HepG2 (cell line): Measurements from ENCODE around the gene BTG3. TPM values are rescaled to one million over a fixed set of nuclear protein-coding genes. Genes with fewer than 3 reads are reported as not detected.
A peak's percentile ranks its signal among the peaks of the same experiment; 100 is the strongest.

ENCODE experiments used
- AKAP8 ChIP-seq: sonication (generic); formaldehyde crosslinking; IDR thresholded peaks from 2 replicates; pipeline ENCODE4 v1.5.1; 2020; ENCODE audit warnings: mild to moderate bottlenecking, missing genetic modification reagents
- CAMTA2 ChIP-seq: sonication (generic); formaldehyde crosslinking; IDR thresholded peaks from 2 replicates; pipeline ENCODE4 v1.4.0; 2020; ENCODE audit warnings: mild to moderate bottlenecking, missing genetic modification reagents, borderline replicate concordance
- CC2D1A ChIP-seq: sonication (generic); formaldehyde crosslinking; IDR thresholded peaks from 2 replicates; pipeline ENCODE4 v1.8.1; 2023; ENCODE audit warnings: mild to moderate bottlenecking, missing genetic modification reagents
- CREB3 ChIP-seq: sonication (generic); formaldehyde crosslinking; IDR thresholded peaks from 2 replicates; pipeline ENCODE4 v1.5.0; 2020; ENCODE audit warnings: missing genetic modification reagents
- EED ChIP-seq: sonication (generic); formaldehyde crosslinking; IDR thresholded peaks from 2 replicates; pipeline ENCODE4 v1.5.0; 2020; ENCODE audit warnings: mild to moderate bottlenecking, missing genetic modification reagents
- FOXA1 ChIP-seq, 2 experiments: fragments of 450-650 bp in 1 of 2; sonication (generic) in 1 of 2; formaldehyde crosslinking in 1 of 2; IDR thresholded peaks; 2 replicates each; pipeline versions ENCODE4 v1.4.0 to v1.6.1; 2016 to 2020; ENCODE audit warnings: missing genetic modification reagents in 1 of 2
- GFI1 ChIP-seq: sonication (generic); formaldehyde crosslinking; IDR thresholded peaks from 2 replicates; pipeline ENCODE4 v1.5.0; 2020; ENCODE audit warnings: missing genetic modification reagents, mild to moderate bottlenecking, borderline replicate concordance
- ISX ChIP-seq: sonication (generic); formaldehyde crosslinking; conservative IDR thresholded peaks from 2 replicates; pipeline ENCODE4 v1.5.0; 2020; ENCODE audit warnings: missing genetic modification reagents
- NCOA2 ChIP-seq: sonication (generic); formaldehyde crosslinking; IDR thresholded peaks from 2 replicates; pipeline ENCODE4 v1.8.0; 2022; ENCODE audit warnings: inconsistent platforms
- NFE2 ChIP-seq: sonication (generic); formaldehyde crosslinking; IDR thresholded peaks from 2 replicates; pipeline ENCODE4 v1.4.0; 2020; ENCODE audit warnings: missing genetic modification reagents
- NKX3-1 ChIP-seq: sonication (generic); formaldehyde crosslinking; IDR thresholded peaks from 2 replicates; pipeline ENCODE4 v1.5.0; 2020; ENCODE audit warnings: missing genetic modification reagents
- NONO ChIP-seq, 2 experiments: fragments of 450-650 bp in 1 of 2; sonication (generic) in 1 of 2; formaldehyde crosslinking in 1 of 2; IDR thresholded peaks in 1 of 2; conservative IDR thresholded peaks in 1 of 2; 2 replicates each; pipeline versions ENCODE4 v1.6.1 to v1.8.0; 2017 to 2022; ENCODE audit warnings: mild to moderate bottlenecking in 1 of 2, missing genetic modification reagents in 1 of 2, moderate library complexity in 1 of 2
- POLR2AphosphoS5 ChIP-seq: IDR thresholded peaks from 2 replicates; pipeline ENCODE4 v1.6.1; 2012; ENCODE audit warnings: low read depth, low read length
- RARG ChIP-seq: sonication (generic); formaldehyde crosslinking; IDR thresholded peaks from 2 replicates; pipeline ENCODE4 v1.4.0; 2020; ENCODE audit warnings: low read depth, mild to moderate bottlenecking, missing genetic modification reagents
- REL ChIP-seq: sonication (generic); formaldehyde crosslinking; conservative IDR thresholded peaks from 2 replicates; pipeline ENCODE4 v1.8.0; 2022; ENCODE audit warnings: mild to moderate bottlenecking, missing genetic modification reagents, moderate library complexity
- RFXANK ChIP-seq: IDR thresholded peaks from 2 replicates; pipeline ENCODE4 v1.6.1; 2016
- SMAD1 ChIP-seq: sonication (generic); formaldehyde crosslinking; IDR thresholded peaks from 2 replicates; pipeline ENCODE4 v1.4.0; 2020; ENCODE audit warnings: missing genetic modification reagents, low read depth, mild to moderate bottlenecking, borderline replicate concordance
- ZEB1 ChIP-seq: IDR thresholded peaks from 2 replicates; pipeline ENCODE4 v1.6.1; 2012; ENCODE audit warnings: mild to moderate bottlenecking, low read depth, inconsistent platforms; ENCODE audit not compliant: insufficient replicate concordance
- ZNF432 ChIP-seq: sonication (generic); formaldehyde crosslinking; IDR thresholded peaks from 2 replicates; pipeline ENCODE4 v1.5.0; 2020; ENCODE audit warnings: missing genetic modification reagents, mild to moderate bottlenecking, borderline replicate concordance
- ZNF556 ChIP-seq: sonication (generic); formaldehyde crosslinking; IDR thresholded peaks from 2 replicates; pipeline ENCODE4 v1.4.0; 2020; ENCODE audit warnings: mild to moderate bottlenecking, missing genetic modification reagents, borderline replicate concordance
- ZNF768 ChIP-seq: sonication (generic); formaldehyde crosslinking; IDR thresholded peaks from 2 replicates; pipeline ENCODE4 v1.4.0; 2020; ENCODE audit warnings: missing genetic modification reagents
- ZNF878 ChIP-seq: sonication (generic); formaldehyde crosslinking; IDR thresholded peaks from 2 replicates; pipeline ENCODE4 v1.8.1; 2023; ENCODE audit warnings: mild to moderate bottlenecking, missing genetic modification reagents, moderate library complexity
- polyA plus RNA-seq, 8 experiments: library from polyadenylated mRNA; depleted of rRNA in 3 of 8; stranded (reverse) in 7 of 8; unstranded in 1 of 8; fragments of >200 nt; fragmentation: Illumina TruSeq in 4 of 8; extraction: Trizol in 4 of 8; gene quantifications; 2 replicates each; pipeline versions ENCODE4 v1.2.1 to v1.2.3, GENCODE V29; 2011 to 2016; ENCODE audit warnings: low read depth in 4 of 8, missing spikeins in 1 of 8, mixed read lengths in 1 of 8; ENCODE audit not compliant: insufficient read depth in 1 of 8
- total RNA-seq, 5 experiments: library from RNA; depleted of rRNA; stranded (reverse); fragments of >200 nt; fragmentation: Illumina TruSeq; extraction: Trizol; gene quantifications; 2 replicates each; pipeline ENCODE4 v1.2.3, GENCODE V29; 2016; ENCODE audit warnings: low read depth in 1 of 5
- TF ChIP-seq, protein P1 (sequence below): IDR thresholded peaks from 2 replicates; pipeline ENCODE4 v1.6.1; 2016; ENCODE audit warnings: missing compliant biosample characterization, missing genetic modification reagents, borderline replicate concordance
- TF ChIP-seq, protein P2 (sequence below): sonication (generic); formaldehyde crosslinking; conservative IDR thresholded peaks from 2 replicates; pipeline ENCODE4 v1.8.0; 2022; ENCODE audit warnings: mild to moderate bottlenecking, moderate library complexity, missing genetic modification reagents
- TF ChIP-seq, protein P3 (sequence below): sonication (generic); formaldehyde crosslinking; conservative IDR thresholded peaks from 2 replicates; pipeline ENCODE4 v1.4.0; 2020; ENCODE audit warnings: missing genetic modification reagents

Gene BTG3
- total and polyA plus RNA-seq, 2 of the 13 experiments (the other 11 are each of a cell fraction or from before 2014, with no cell fraction given): 13.9 to 27.4 TPM

DNA sequence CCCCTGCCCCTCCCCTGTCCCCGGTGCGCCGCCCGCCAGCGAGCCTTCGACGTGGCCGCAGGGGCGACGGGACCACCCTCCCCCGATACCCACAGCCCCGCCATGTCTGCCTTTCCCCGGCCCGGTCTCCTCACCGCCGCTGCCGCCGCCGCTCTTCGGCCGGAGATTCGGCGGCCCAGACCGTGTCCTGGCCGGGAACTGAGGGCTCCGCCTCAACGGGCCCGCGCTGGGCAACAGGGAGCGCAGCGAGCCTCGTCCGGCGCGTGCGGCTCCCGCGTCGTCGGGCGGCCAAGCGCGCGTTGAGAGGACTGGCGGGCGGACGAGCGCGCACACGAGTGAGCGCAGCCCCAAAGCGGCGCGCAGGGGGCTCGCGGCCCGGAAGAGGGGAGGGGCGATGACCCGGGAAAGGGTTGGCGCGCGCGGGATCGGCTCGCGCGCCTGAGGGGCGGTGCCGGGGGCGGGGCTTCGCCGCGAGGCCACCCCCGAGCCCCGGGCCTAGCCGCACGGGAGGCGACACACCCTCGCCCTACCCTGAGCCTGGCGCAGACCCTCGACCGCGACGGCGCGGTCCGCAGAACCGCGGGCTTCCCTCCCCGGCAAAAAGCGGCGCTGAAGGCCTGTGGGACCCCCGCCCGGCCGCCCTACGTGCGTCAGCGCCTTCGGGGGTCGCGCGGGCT, at the start of gene BTG3 (continued):
- TF ChIP-seq, protein P1, sequence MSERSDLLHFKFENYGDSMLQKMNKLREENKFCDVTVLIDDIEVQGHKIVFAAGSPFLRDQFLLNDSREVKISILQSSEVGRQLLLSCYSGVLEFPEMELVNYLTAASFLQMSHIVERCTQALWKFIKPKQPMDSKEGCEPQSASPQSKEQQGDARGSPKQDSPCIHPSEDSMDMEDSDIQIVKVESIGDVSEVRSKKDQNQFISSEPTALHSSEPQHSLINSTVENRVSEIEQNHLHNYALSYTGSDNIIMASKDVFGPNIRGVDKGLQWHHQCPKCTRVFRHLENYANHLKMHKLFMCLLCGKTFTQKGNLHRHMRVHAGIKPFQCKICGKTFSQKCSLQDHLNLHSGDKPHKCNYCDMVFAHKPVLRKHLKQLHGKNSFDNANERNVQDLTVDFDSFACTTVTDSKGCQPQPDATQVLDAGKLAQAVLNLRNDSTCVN (CRISPR knock-in tag): no peak
- peak; percentile 37; the same call in 1 of the 2 replicates for TF ChIP-seq ZNF768 (CRISPR knock-in tag)
- TF ChIP-seq NKX3-1 (CRISPR knock-in tag): peak; percentile 60; the same call in 1 of the 2 replicates
- TF ChIP-seq ZNF432 (CRISPR knock-in tag): no peak
- TF ChIP-seq, protein P2, sequence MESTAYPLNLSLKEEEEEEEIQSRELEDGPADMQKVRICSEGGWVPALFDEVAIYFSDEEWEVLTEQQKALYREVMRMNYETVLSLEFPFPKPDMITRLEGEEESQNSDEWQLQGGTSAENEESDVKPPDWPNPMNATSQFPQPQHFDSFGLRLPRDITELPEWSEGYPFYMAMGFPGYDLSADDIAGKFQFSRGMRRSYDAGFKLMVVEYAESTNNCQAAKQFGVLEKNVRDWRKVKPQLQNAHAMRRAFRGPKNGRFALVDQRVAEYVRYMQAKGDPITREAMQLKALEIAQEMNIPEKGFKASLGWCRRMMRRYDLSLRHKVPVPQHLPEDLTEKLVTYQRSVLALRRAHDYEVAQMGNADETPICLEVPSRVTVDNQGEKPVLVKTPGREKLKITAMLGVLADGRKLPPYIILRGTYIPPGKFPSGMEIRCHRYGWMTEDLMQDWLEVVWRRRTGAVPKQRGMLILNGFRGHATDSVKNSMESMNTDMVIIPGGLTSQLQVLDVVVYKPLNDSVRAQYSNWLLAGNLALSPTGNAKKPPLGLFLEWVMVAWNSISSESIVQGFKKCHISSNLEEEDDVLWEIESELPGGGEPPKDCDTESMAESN (CRISPR knock-in tag): peak; percentile 73; the same call in 1 of the 2 replicates
- TF ChIP-seq, protein P3, sequence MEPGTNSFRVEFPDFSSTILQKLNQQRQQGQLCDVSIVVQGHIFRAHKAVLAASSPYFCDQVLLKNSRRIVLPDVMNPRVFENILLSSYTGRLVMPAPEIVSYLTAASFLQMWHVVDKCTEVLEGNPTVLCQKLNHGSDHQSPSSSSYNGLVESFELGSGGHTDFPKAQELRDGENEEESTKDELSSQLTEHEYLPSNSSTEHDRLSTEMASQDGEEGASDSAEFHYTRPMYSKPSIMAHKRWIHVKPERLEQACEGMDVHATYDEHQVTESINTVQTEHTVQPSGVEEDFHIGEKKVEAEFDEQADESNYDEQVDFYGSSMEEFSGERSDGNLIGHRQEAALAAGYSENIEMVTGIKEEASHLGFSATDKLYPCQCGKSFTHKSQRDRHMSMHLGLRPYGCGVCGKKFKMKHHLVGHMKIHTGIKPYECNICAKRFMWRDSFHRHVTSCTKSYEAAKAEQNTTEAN (CRISPR knock-in tag): peak; percentile 74
- 0 out of 2 replicates have a peak, but pooled peaks have one; percentile 40 for TF ChIP-seq RARG
- TF ChIP-seq ZNF556: 0 out of 2 replicates have a peak, but pooled peaks have one; percentile 37
- no peak for TF ChIP-seq NONO (IDR thresholded peaks at IDR 0.05)
- peak; percentile 73 for TF ChIP-seq NONO (CRISPR knock-in tag; conservative IDR thresholded peaks at IDR 0.05)
- TF ChIP-seq RFXANK (CRISPR knock-in tag): no peak
- TF ChIP-seq NCOA2 (CRISPR knock-in tag): no peak; the same call in 1 of the 2 replicates
- peak; percentile 79; the same call in 1 of the 2 replicates for TF ChIP-seq AKAP8
- TF ChIP-seq ZNF878 (CRISPR knock-in tag): no peak
- TF ChIP-seq GFI1 (CRISPR knock-in tag): no peak
- TF ChIP-seq CREB3: peak; percentile 59; the same call in 1 of the 2 replicates
- TF ChIP-seq CAMTA2 (CRISPR knock-in tag): no peak
- peak; percentile 87; the same call in 1 of the 2 replicates for TF ChIP-seq REL (CRISPR knock-in tag)
- no peak for TF ChIP-seq NFE2 (CRISPR knock-in tag)
- 0 out of 2 replicates have a peak, but pooled peaks have one; percentile 52 for TF ChIP-seq ISX (CRISPR knock-in tag)
- no peak for TF ChIP-seq CC2D1A
- TF ChIP-seq ZEB1: no peak
- TF ChIP-seq POLR2AphosphoS5: peak; percentile 71
- TF ChIP-seq SMAD1 (CRISPR knock-in tag): no peak
- TF ChIP-seq FOXA1 (IDR thresholded peaks at IDR 0.05): no peak
- no peak for TF ChIP-seq FOXA1 (CRISPR knock-in tag; IDR thresholded peaks at IDR 0.05)
- peak; percentile 77; the same call in 1 of the 2 replicates for TF ChIP-seq EED (CRISPR knock-in tag)
